NOMO-1 treated with dmso at 0.1 percent for 144 hours (cell line): ENCODE results near the gene MPC1L.
"Not testable (repeated sequence)": the region's sequence is repeated elsewhere in the genome, so short reads cannot be mapped to it uniquely, and the experiment has no call there.

Experiments used
- DNase-seq: peaks from one replicate; lab custom pipeline; 2025; ENCODE audit not compliant: unreplicated experiment; lab: John Stamatoyannopoulos, UW

MPC1L gene

GRCh38 chrX:40623139-40623536 lies at the start of gene MPC1L:
Gene MPC1L (plus strand): TSS chrX:40623428. CDS start chrX:40623566, 138 bp downstream.
- no peak for DNase-seq

- DNase-seq, result no peak
Measured at GRCh38 chrX:40573763-40574162, 49.5 kb upstream of the MPC1L start.

GRCh38 chrX:40575411-40575810 lies 47.8 kb upstream of the MPC1L start:
- not testable (repeated sequence) for DNase-seq

GRCh38 chrX:40576291-40576690 lies 46.9 kb upstream of the MPC1L start:
- no peak for DNase-seq

GRCh38 chrX:40578039-40578695 lies 45.1 kb upstream of the MPC1L start:
- no peak for DNase-seq

- DNase-seq, result peak; percentile 13
Measured at GRCh38 chrX:40579141-40579540, 44.1 kb upstream of the MPC1L start.

- no peak for DNase-seq
Measured at GRCh38 chrX:40579900-40580536, 43.2 kb upstream of the MPC1L start.

GRCh38 chrX:40580537-40581335 lies 42.5 kb upstream of the MPC1L start, which contains the start of gene ATP6AP2:
Gene ATP6AP2 (plus strand): TSS chrX:40580970. CDS start chrX:40581066, 96 bp downstream.
- DNase-seq, result peak; percentile 75

GRCh38 chrX:40581336-40581920 lies 41.8 kb upstream of the MPC1L start:
- no peak for DNase-seq

GRCh38 chrX:40582178-40582577 lies 41.0 kb upstream of the MPC1L start:
- not testable (repeated sequence) for DNase-seq

GRCh38 chrX:40582811-40583210 lies 40.4 kb upstream of the MPC1L start:
- DNase-seq, result no peak

GRCh38 chrX:40587623-40588022 lies 35.6 kb upstream of the MPC1L start:
- not testable (repeated sequence) for DNase-seq

- DNase-seq, result not testable (repeated sequence)
Measured at GRCh38 chrX:40589616-40590321, 33.5 kb upstream of the MPC1L start.

- DNase-seq, result no peak
Measured at GRCh38 chrX:40603446-40603845, 19.8 kb upstream of the MPC1L start.

GRCh38 chrX:40607381-40607780 lies 15.8 kb upstream of the MPC1L start:
- DNase-seq, result no peak

GRCh38 chrX:40612511-40612910 lies 10.7 kb upstream of the MPC1L start:
- no peak for DNase-seq

- DNase-seq, result no peak
Measured at GRCh38 chrX:40615976-40616375, 7.3 kb upstream of the MPC1L start.

- DNase-seq, result no peak
Measured at GRCh38 chrX:40617566-40617965, 5.7 kb upstream of the MPC1L start.

GRCh38 chrX:40622479-40623138 lies 619 bp upstream of the MPC1L start:
- no peak for DNase-seq

- no peak for DNase-seq
Measured at GRCh38 chrX:40623665-40624064, 437 bp downstream of the MPC1L start.
